CD14-positive monocyte (primary cell): ENCODE results near the gene ANKRD33. TPM values are rescaled to one million over a fixed set of nuclear protein-coding genes. Genes with fewer than 3 reads are reported as not detected.

ENCODE experiments used
- DNase-seq, 3 donors: peaks; one replicate each; pipeline ENCODE4 v3.0.0-alpha.2; 2011 to 2022
- H2AFZ ChIP-seq: 2 replicates; pipeline ENCODE4 v1.6.0; 2012; ENCODE audit warnings: mild to moderate bottlenecking, low read depth, low read length, inconsistent platforms; ENCODE audit not compliant: insufficient read depth, poor library complexity, severe bottlenecking
- H3K27ac ChIP-seq, 2 donors: 1 replicate in 1 of 2; 2 replicates in 1 of 2; pipeline ENCODE4 v1.5.1; 2012 to 2013; ENCODE audit warnings: low read length in 2 of 2, control low read depth in 1 of 2, inconsistent platforms in 1 of 2, low read depth in 1 of 2, mild to moderate bottlenecking in 1 of 2
- H3K27me3 ChIP-seq, 2 donors: one replicate each; pipeline versions ENCODE4 v1.6.0 to v1.6.1; 2011 to 2013; ENCODE audit warnings: low read length in 2 of 2; ENCODE audit not compliant: control insufficient read depth in 2 of 2, insufficient read depth in 2 of 2
- H3K36me3 ChIP-seq, 2 donors: replicated peaks in 1 of 2; 1 replicate in 1 of 2; 2 replicates in 1 of 2; pipeline versions ENCODE4 v1.5.1 to v1.6.1; 2012 to 2013; ENCODE audit warnings: low read length in 2 of 2, control low read depth in 1 of 2, inconsistent platforms in 1 of 2, mild to moderate bottlenecking in 1 of 2; ENCODE audit not compliant: insufficient read depth in 2 of 2, control insufficient read depth in 1 of 2
- H3K4me1 ChIP-seq, 2 donors: 1 replicate in 1 of 2; 2 replicates in 1 of 2; pipeline versions ENCODE4 v1.5.1 to v1.6.1; 2012 to 2013; ENCODE audit warnings: low read length in 2 of 2, control low read depth in 1 of 2, inconsistent platforms in 1 of 2, mild to moderate bottlenecking in 1 of 2, moderate library complexity in 1 of 2; ENCODE audit not compliant: insufficient read depth in 2 of 2, control insufficient read depth in 1 of 2
- H3K4me2 ChIP-seq: replicated peaks from 2 replicates; pipeline ENCODE3; 2012; ENCODE audit warnings: low read length, moderate library complexity, mild to moderate bottlenecking; ENCODE audit not compliant: poor library complexity, severe bottlenecking; ENCODE audit errors: extremely low read depth
- H3K4me3 ChIP-seq, 3 experiments: fragments of 200-600 bp in 1 of 3; sonication (generic) in 1 of 3; replicated peaks in 1 of 3; 1 replicate in 2 of 3; 2 replicates in 1 of 3; pipeline ENCODE4 v1.5.1; 2011 to 2013; ENCODE audit warnings: low read length in 3 of 3, mild to moderate bottlenecking in 3 of 3, control low read depth in 2 of 3, low read depth in 2 of 3, inconsistent platforms in 1 of 3, moderate library complexity in 1 of 3
- H3K79me2 ChIP-seq: 2 replicates; pipeline ENCODE4 v1.6.0; 2012; ENCODE audit warnings: mild to moderate bottlenecking, control low read depth, inconsistent platforms, low read length, moderate library complexity; ENCODE audit not compliant: insufficient read depth
- H3K9ac ChIP-seq: 2 replicates; pipeline ENCODE4 v1.6.0; 2017; ENCODE audit warnings: low read length, mild to moderate bottlenecking; ENCODE audit not compliant: insufficient read depth, poor library complexity, severe bottlenecking
- H3K9me3 ChIP-seq, 2 donors: replicated peaks in 1 of 2; 1 replicate in 1 of 2; 2 replicates in 1 of 2; pipeline versions ENCODE4 v1.5.1 to v1.6.1; 2012 to 2013; ENCODE audit warnings: low read length in 2 of 2, control low read depth in 1 of 2; ENCODE audit not compliant: control insufficient read depth in 1 of 2, insufficient read depth in 1 of 2
- H4K20me1 ChIP-seq: 2 replicates; pipeline ENCODE4 v1.6.0; 2012; ENCODE audit warnings: mild to moderate bottlenecking, low read length, control low read depth, moderate library complexity; ENCODE audit not compliant: insufficient read depth
- H3K27ac Mint-ChIP-seq, 7 donors: one replicate each; pipeline ENCODE4 v1.8.0; 2020; ENCODE audit warnings: mild to moderate bottlenecking in 7 of 7, mixed read lengths in 7 of 7, moderate library complexity in 6 of 7, inconsistent platforms in 2 of 7
- H3K27me3 Mint-ChIP-seq, 3 donors: one replicate each; pipeline ENCODE4 v1.8.0; 2021 to 2022; ENCODE audit warnings: low read depth in 3 of 3, mild to moderate bottlenecking in 3 of 3, mixed read lengths in 3 of 3, moderate library complexity in 3 of 3, inconsistent platforms in 1 of 3
- H3K36me3 Mint-ChIP-seq, 2 donors: one replicate each; pipeline ENCODE4 v1.8.0; 2020; ENCODE audit warnings: mixed read lengths in 2 of 2, inconsistent platforms in 1 of 2, mild to moderate bottlenecking in 1 of 2
- H3K4me1 Mint-ChIP-seq: one replicate; pipeline ENCODE4 v1.8.0; 2020; ENCODE audit warnings: mild to moderate bottlenecking, mixed read lengths
- H3K4me3 Mint-ChIP-seq, 2 donors: one replicate each; pipeline ENCODE4 v1.8.0; 2020; ENCODE audit warnings: mild to moderate bottlenecking in 2 of 2, mixed read lengths in 2 of 2, moderate library complexity in 1 of 2
- H3K9me3 Mint-ChIP-seq, 7 donors: one replicate each; pipeline ENCODE4 v1.8.0; 2020 to 2022; ENCODE audit warnings: mixed read lengths in 7 of 7, mild to moderate bottlenecking in 6 of 7, moderate library complexity in 6 of 7, inconsistent platforms in 2 of 7
- CTCF ChIP-seq: fragments of 200-600 bp; IDR thresholded peaks from one replicate; pipeline ENCODE4 v1.8.0; 2022; ENCODE audit warnings: antibody characterized with exemption, mild to moderate bottlenecking
- WGBS: methylation state at CpG from one replicate; pipeline ENCODE4 v1.1.5; 2013; ENCODE audit warnings: missing lambda C conversion rate; ENCODE audit not compliant: insufficient coverage; 5-methylcytosine and 5-hydroxymethylcytosine counted together
- intact Hi-C, 2 donors: fragments of 100-400 bp; cut with micrococcal nuclease; formaldehyde crosslinking; loops; one replicate each; pipeline versions ENCODE4 v1.15.0 to v1.15.1; 2023
- polyA plus RNA-seq, 3 donors: library from polyadenylated mRNA; depleted of rRNA in 1 of 3; unstranded in 2 of 3; stranded (reverse) in 1 of 3; fragments of 300-500 nt in 2 of 3; fragments of >200 nt in 1 of 3; fragmentation: Illumina TruSeq in 2 of 3; gene quantifications; 1 replicate in 2 of 3; 2 replicates in 1 of 3; pipeline ENCODE4 v1.2.3, GENCODE V29; 2012 to 2021

The ANKRD33 gene
- polyA plus RNA-seq, 3 donors = 0.07 TPM; not detected in 2

- intact Hi-C loops = no loop called here
- TF ChIP-seq CTCF = no peak
- Histone ChIP-seq H3K27me3 (no peaks in the 10 kb centered on the region), H3K4me1 (peaks cover 21 to 25% of the 10 kb centered on the region in 2 donors), H3K79me2 (no peaks in the 10 kb centered on the region), H3K36me3 (no peaks in the 10 kb centered on the region), H2AFZ (no peak overlapping the region), H3K9ac (no peak overlapping the region), H4K20me1 (no peaks in the 10 kb centered on the region), H3K9me3 (no peaks in the 10 kb centered on the region), H3K27ac (no peak overlapping the region), H3K4me2 (no peak overlapping the region), H3K4me3 (no peak overlapping the region)
- peaks cover 35% of the 10 kb centered on the region for H3K4me1 Mint-ChIP-seq
- no peak overlapping the region for H3K27ac Mint-ChIP-seq
- no CpG with 5 or more reads among the region's 8 CpGs for WGBS
- peaks cover 0 to 4% of the 10 kb centered on the region in 2 donors for H3K36me3 Mint-ChIP-seq
- peaks cover 2 to 9% (median 5%) of the 10 kb centered on the region in 3 donors for H3K27me3 Mint-ChIP-seq
- H3K9me3 Mint-ChIP-seq = peaks cover 0 to 3% (median 0%) of the 10 kb centered on the region in 7 donors
- no peak for DNase-seq
- no peak overlapping the region for H3K4me3 Mint-ChIP-seq
Observed at GRCh38 chr12:51926064-51926632, 38.2 kb downstream of the ANKRD33 start.

- Mint-ChIP-seq H3K4me3 (no peak overlapping the region), H3K27ac (no peak overlapping the region), H3K27me3 (peaks cover 2 to 9% (median 5%) of the 10 kb centered on the region in 3 donors), H3K9me3 (peaks cover 0 to 3% (median 0%) of the 10 kb centered on the region in 7 donors), H3K4me1 (peaks cover 35% of the 10 kb centered on the region), H3K36me3 (no peaks in the 10 kb centered on the region)
- H3K4me2 ChIP-seq = no peak overlapping the region
- H4K20me1 ChIP-seq = no peaks in the 10 kb centered on the region
- no peaks in the 10 kb centered on the region for H3K79me2 ChIP-seq
- peak; percentile 51 for TF ChIP-seq CTCF
- WGBS = 100% methylated on average over 1 of the region's 2 CpGs
- intact Hi-C loops = no loop called here
- no peak overlapping the region for H3K4me3 ChIP-seq
- H2AFZ ChIP-seq = no peak overlapping the region
- peak in 1 of 3 donors; percentile 18 for DNase-seq
- H3K27ac ChIP-seq = no peak overlapping the region
- peaks cover 21 to 22% of the 10 kb centered on the region in 2 donors for H3K4me1 ChIP-seq
- no peaks in the 10 kb centered on the region for H3K27me3 ChIP-seq
- H3K36me3 ChIP-seq = no peaks in the 10 kb centered on the region
- no peak overlapping the region for H3K9ac ChIP-seq
- no peaks in the 10 kb centered on the region for H3K9me3 ChIP-seq
Observed at GRCh38 chr12:51926718-51927117, 38.8 kb downstream of the ANKRD33 start.
